Right cardiac atrium (tissue), 5 donors: Measurements from ENCODE around the gene C17orf58. TPM values are rescaled to one million over a fixed set of nuclear protein-coding genes. Genes with fewer than 3 reads are reported as not detected.
"Not testable (repeated sequence)": the region's sequence is repeated elsewhere in the genome, so short reads cannot be mapped to it uniquely, and the experiment has no call there.

ENCODE experiments used
- ATAC-seq, 2 donors: fragments of 200-7000 bp; cut with Tn5 transposase; one replicate each; pipeline versions ENCODE4 v1.8.0 to v1.9.1; 2020; ENCODE audit warnings: moderate library complexity in 2 of 2, mild to moderate bottlenecking in 1 of 2
- DNase-seq, 3 donors: peaks; one replicate each; pipeline ENCODE4 v3.0.0-alpha.2; 2020
- H3K27ac ChIP-seq: one replicate; pipeline ENCODE4 v1.5.1; 2013; ENCODE audit warnings: mild to moderate bottlenecking, low read length, control low read depth, moderate library complexity
- H3K27me3 ChIP-seq: one replicate; pipeline ENCODE4 v1.6.1; 2013; ENCODE audit not compliant: control insufficient read depth, insufficient read depth
- H3K4me1 ChIP-seq: one replicate; pipeline ENCODE4 v1.6.1; 2013; ENCODE audit warnings: low read length; ENCODE audit not compliant: control insufficient read depth, insufficient read depth
- H3K4me3 ChIP-seq: one replicate; pipeline ENCODE4 v1.5.1; 2013; ENCODE audit warnings: low read length, control low read depth
- H3K9me3 ChIP-seq: one replicate; pipeline ENCODE4 v1.6.1; 2013; ENCODE audit warnings: low read length; ENCODE audit not compliant: control insufficient read depth
- WGBS: extraction: QIAGEN DNeasy Blood & Tissue Kit; methylation state at CpG from one replicate; pipeline ENCODE4 v1.1.7; 2013; 5-methylcytosine and 5-hydroxymethylcytosine counted together
- intact Hi-C, 4 donors: fragments of 100-400 bp; cut with DNase I; formaldehyde crosslinking; loops; one replicate each; pipeline versions ENCODE4 v1.11.0 to v1.14.0; 2022 to 2023
- polyA plus RNA-seq: library from polyadenylated mRNA; stranded (reverse); fragments of 200-250 nt; gene quantifications from one replicate; pipeline ENCODE4 v1.2.3, GENCODE V29; 2013
- total RNA-seq, 4 donors: library from RNA; stranded (reverse); fragmentation: NEBNext Ultra II Directional; extraction: Animal tissue kit (Norgen Biotek cat#: 25700); gene quantifications; one replicate each; pipeline ENCODE4 v1.2.1, GENCODE V29; 2021
- donor health status: healthy with polysubstance abuse.
- donor health status: DM: no; HTN: yes; CAD: no.
- donor health status: DM: no; HTN: no; CAD: no.
- donor health status: DM: no; HTN: yes; CAD: no; lungs with severe emphysema.
- donor health status: DM: yes; HTN: yes; CAD: no.

Gene C17orf58
- total and polyA plus RNA-seq, 5 donors = 5.9 to 12.0 (median 6.9) TPM

GRCh38 chr17:67982034-67982640, 14.1 kb downstream of the C17orf58 start:
- Histone ChIP-seq H3K4me1 (no peaks in the 10 kb centered on the region), H3K4me3 (no peak overlapping the region), H3K27ac (no peak overlapping the region), H3K27me3 (no peaks in the 10 kb centered on the region), H3K9me3 (no peaks in the 10 kb centered on the region)
- 63% methylated on average over 9 of the region's 9 CpGs for WGBS
- no peak for ATAC-seq
- no peak for DNase-seq
- intact Hi-C loops = no loop called here

GRCh38 chr17:67980883-67981282, 15.4 kb downstream of the C17orf58 start:
- WGBS = 64% methylated on average over 3 of the region's 3 CpGs
- not testable (repeated sequence) for H3K27ac ChIP-seq, DNase-seq

GRCh38 chr17:67980456-67980855, 15.8 kb downstream of the C17orf58 start:
- intact Hi-C loops = no loop called here
- 93% methylated on average over 2 of the region's 2 CpGs for WGBS
- no peak for DNase-seq

More at GRCh38 chr17:67980883-67981282, 15.4 kb downstream of the C17orf58 start:
- H3K9me3 ChIP-seq, intact Hi-C loops, H3K4me1 ChIP-seq, H3K27me3 ChIP-seq, ATAC-seq, H3K4me3 ChIP-seq: not testable (repeated sequence)

GRCh38 chr17:67976306-67976705, 20.0 kb downstream of the C17orf58 start:
- H3K9me3 ChIP-seq, DNase-seq, ATAC-seq, intact Hi-C loops, H3K27ac ChIP-seq, H3K4me3 ChIP-seq, H3K27me3 ChIP-seq, H3K4me1 ChIP-seq: not testable (repeated sequence)
- 97% methylated on average over 6 of the region's 6 CpGs for WGBS

More at GRCh38 chr17:67980456-67980855, 15.8 kb downstream of the C17orf58 start:
- Histone ChIP-seq H3K27ac (no peak overlapping the region), H3K4me1 (no peaks in the 10 kb centered on the region), H3K9me3 (no peaks in the 10 kb centered on the region), H3K4me3 (no peak overlapping the region), H3K27me3 (no peaks in the 10 kb centered on the region)
- no peak for ATAC-seq

GRCh38 chr17:67974598-67975066, 21.6 kb downstream of the C17orf58 start:
- Histone ChIP-seq H3K4me3 (no peak overlapping the region), H3K9me3 (no peaks in the 10 kb centered on the region), H3K27me3 (no peaks in the 10 kb centered on the region), H3K4me1 (no peaks in the 10 kb centered on the region), H3K27ac (no peak overlapping the region)
- ATAC-seq = no peak
- intact Hi-C loops = no loop called here
- no peak for DNase-seq
- 60% methylated on average over 8 of the region's 8 CpGs for WGBS

- ATAC-seq (no peak), DNase-seq (no peak)
- no peaks in the 10 kb centered on the region for H3K9me3 ChIP-seq
- no peaks in the 10 kb centered on the region for H3K4me1 ChIP-seq
- H3K27me3 ChIP-seq = no peaks in the 10 kb centered on the region
- intact Hi-C loops = no loop called here
- no peak overlapping the region for H3K4me3 ChIP-seq
- 80% methylated on average over 9 of the region's 9 CpGs for WGBS
- H3K27ac ChIP-seq = no peak overlapping the region
Observed at GRCh38 chr17:67974185-67974584, 22.1 kb downstream of the C17orf58 start.

GRCh38 chr17:67970783-67971182, 25.5 kb downstream of the C17orf58 start:
- Histone ChIP-seq H3K4me3 (no peak overlapping the region), H3K4me1 (no peaks in the 10 kb centered on the region), H3K27ac (no peak overlapping the region), H3K27me3 (no peaks in the 10 kb centered on the region), H3K9me3 (no peaks in the 10 kb centered on the region)
- DNase-seq = no peak
- intact Hi-C loops = no loop called here
- 95% methylated on average over 7 of the region's 7 CpGs for WGBS
- no peak for ATAC-seq

- H3K27me3 ChIP-seq = not testable (repeated sequence)
- WGBS = 0% methylated on average over 1 of the region's 1 CpG
Observed at GRCh38 chr17:67963145-67963572, 33.1 kb downstream of the C17orf58 start.

GRCh38 chr17:67962156-67962555, 34.1 kb downstream of the C17orf58 start:
- intact Hi-C loops, H3K4me1 ChIP-seq, H3K27ac ChIP-seq, H3K4me3 ChIP-seq, DNase-seq, H3K27me3 ChIP-seq, H3K9me3 ChIP-seq, ATAC-seq: not testable (repeated sequence)
- 64% methylated on average over 2 of the region's 2 CpGs for WGBS

More at GRCh38 chr17:67963145-67963572, 33.1 kb downstream of the C17orf58 start:
- DNase-seq (peak in 1 of 3 donors; percentile 35), ATAC-seq (peak; percentile 78 to 82)
- H3K9me3 ChIP-seq, H3K4me3 ChIP-seq, H3K4me1 ChIP-seq, intact Hi-C loops, H3K27ac ChIP-seq: not testable (repeated sequence)

- H3K27me3 ChIP-seq, intact Hi-C loops, H3K9me3 ChIP-seq, H3K4me3 ChIP-seq, DNase-seq, H3K4me1 ChIP-seq, H3K27ac ChIP-seq, ATAC-seq: not testable (repeated sequence)
- WGBS = 49% methylated on average over 3 of the region's 3 CpGs
Observed at GRCh38 chr17:67960276-67960675, 36.0 kb downstream of the C17orf58 start.

GRCh38 chr17:67959510-67959909, 36.8 kb downstream of the C17orf58 start:
- no peak overlapping the region for H3K4me3 ChIP-seq
- DNase-seq = no peak
- no peaks in the 10 kb centered on the region for H3K9me3 ChIP-seq
- intact Hi-C loops = no loop called here
- H3K27me3 ChIP-seq = no peaks in the 10 kb centered on the region
- WGBS = 90% methylated on average over 3 of the region's 3 CpGs
- H3K27ac ChIP-seq = no peak overlapping the region
- ATAC-seq = no peak
- H3K4me1 ChIP-seq = no peaks in the 10 kb centered on the region
